IMR-90 (cell line): ENCODE data around the gene DRC7. TPM values are rescaled to one million over a fixed set of nuclear protein-coding genes. Genes with fewer than 3 reads are reported as not detected.

ENCODE experiments used
- ATAC-seq: fragments of 200-7000 bp; cut with Tn5 transposase; 2 replicates; pipeline ENCODE4 v1.9.1; 2020; ENCODE audit warnings: low read depth, mild to moderate bottlenecking, moderate library complexity
- BruUV-seq: library from RNA; stranded (reverse); fragments of 400-500 nt; replicated peaks from 2 replicates; lab custom pipeline; 2021; lab: Mats Ljungman, UMichigan
- CTCF ChIA-PET: fragments of 300-600 bp; formaldehyde crosslinking; extraction: SDS; loops from one replicate; lab custom pipeline; 2021; ENCODE audit warnings: antibody characterized with exemption; lab: Yijun Ruan, JAX
- POLR2A ChIA-PET: fragments of 300-600 bp; sonication (Branson Sonifier 250); formaldehyde crosslinking; loops from one replicate; lab custom pipeline; 2022; ENCODE audit warnings: antibody characterized with exemption; ENCODE audit not compliant: unreplicated experiment; lab: Charles Lee
- DNase-seq: peaks from one replicate; pipeline ENCODE4 v3.0.0; 2013
- H2AFZ ChIP-seq: replicated peaks from 2 replicates; pipeline ENCODE3; 2013; ENCODE audit warnings: low read length, mild to moderate bottlenecking; ENCODE audit not compliant: poor library complexity
- H2AK5ac ChIP-seq: 2 replicates; pipeline ENCODE4 v1.6.1; 2013; ENCODE audit warnings: low read depth, low read length, inconsistent platforms
- H2AK9ac ChIP-seq: replicated peaks from 2 replicates; pipeline ENCODE3; 2013; ENCODE audit warnings: mild to moderate bottlenecking, low read depth, low read length, moderate library complexity; ENCODE audit not compliant: poor library complexity
- H2BK120ac ChIP-seq: 2 replicates; pipeline ENCODE4 v1.6.1; 2013; ENCODE audit warnings: low read depth, low read length, inconsistent platforms
- H2BK15ac ChIP-seq: 3 replicates; pipeline ENCODE4 v1.6.1; 2013; ENCODE audit warnings: low read depth, low read length, inconsistent platforms
- H2BK20ac ChIP-seq: 2 replicates; pipeline ENCODE4 v1.6.1; 2013; ENCODE audit warnings: low read depth, mild to moderate bottlenecking, inconsistent platforms, low read length, moderate library complexity
- H2BK5ac ChIP-seq: 2 replicates; pipeline ENCODE4 v1.6.1; 2013; ENCODE audit warnings: mild to moderate bottlenecking, low read depth, low read length, inconsistent platforms; ENCODE audit not compliant: poor library complexity, severe bottlenecking
- H3K14ac ChIP-seq: replicated peaks from 2 replicates; pipeline ENCODE4 v1.6.1; 2013; ENCODE audit warnings: low read depth, low read length, inconsistent platforms
- H3K18ac ChIP-seq: 2 replicates; pipeline ENCODE4 v1.6.1; 2013; ENCODE audit warnings: low read depth, low read length, control low read depth
- H3K23ac ChIP-seq: 2 replicates; pipeline ENCODE4 v1.6.1; 2013; ENCODE audit warnings: low read depth, low read length, inconsistent platforms
- H3K27ac ChIP-seq: 2 replicates; pipeline ENCODE4 v1.5.1; 2013; ENCODE audit warnings: mild to moderate bottlenecking, control low read depth, low read length; ENCODE audit not compliant: insufficient read depth
- H3K27me3 ChIP-seq: 2 replicates; pipeline ENCODE4 v1.6.1; 2013; ENCODE audit warnings: low read length; ENCODE audit not compliant: control insufficient read depth, insufficient read depth
- H3K36me3 ChIP-seq: 2 replicates; pipeline ENCODE4 v1.6.1; 2013; ENCODE audit warnings: low read length, mixed read lengths; ENCODE audit not compliant: control insufficient read depth, insufficient read depth
- H3K4ac ChIP-seq: 2 replicates; pipeline ENCODE4 v1.6.1; 2013; ENCODE audit warnings: low read depth, low read length, inconsistent platforms
- H3K4me1 ChIP-seq: 2 replicates; pipeline ENCODE4 v1.6.1; 2013; ENCODE audit warnings: low read length, mixed read lengths; ENCODE audit not compliant: control insufficient read depth, insufficient read depth
- H3K4me2 ChIP-seq: 2 replicates; pipeline ENCODE4 v1.6.1; 2013; ENCODE audit warnings: low read depth, mild to moderate bottlenecking, control low read depth, low read length, moderate library complexity
- H3K4me3 ChIP-seq: 2 replicates; pipeline ENCODE4 v1.5.1; 2013; ENCODE audit warnings: low read depth, mild to moderate bottlenecking, control low read depth, low read length, moderate library complexity; ENCODE audit not compliant: insufficient read depth
- H3K56ac ChIP-seq: 2 replicates; pipeline ENCODE4 v1.6.1; 2013; ENCODE audit warnings: low read length, inconsistent platforms; ENCODE audit not compliant: insufficient read depth; ENCODE audit errors: extremely low read depth
- H3K79me1 ChIP-seq, 2 experiments: 2 replicates each; pipeline ENCODE4 v1.6.1; 2013; ENCODE audit warnings: low read length in 2 of 2, inconsistent platforms in 1 of 2, low read depth in 1 of 2
- H3K9ac ChIP-seq: 2 replicates; pipeline ENCODE4 v1.6.1; 2013; ENCODE audit warnings: low read depth, low read length, control low read depth
- H3K9me1 ChIP-seq: 2 replicates; pipeline ENCODE4 v1.6.1; 2013; ENCODE audit warnings: low read length, inconsistent platforms; ENCODE audit not compliant: insufficient read depth
- H3K9me3 ChIP-seq: 2 replicates; pipeline ENCODE4 v1.6.1; 2013; ENCODE audit warnings: low read length; ENCODE audit not compliant: control insufficient read depth, insufficient read depth
- H4K20me1 ChIP-seq: 2 replicates; pipeline ENCODE4 v1.6.1; 2013; ENCODE audit warnings: low read length, inconsistent platforms; ENCODE audit not compliant: insufficient read depth
- H4K5ac ChIP-seq: 2 replicates; pipeline ENCODE4 v1.6.1; 2013; ENCODE audit warnings: mild to moderate bottlenecking, low read depth, low read length, control low read depth
- H4K8ac ChIP-seq, 2 experiments: 2 replicates each; pipeline ENCODE4 v1.6.1; 2013; ENCODE audit warnings: low read depth in 2 of 2, low read length in 2 of 2, control low read depth in 1 of 2, inconsistent platforms in 1 of 2
- H4K91ac ChIP-seq: 2 replicates; pipeline ENCODE4 v1.6.1; 2013; ENCODE audit warnings: low read depth, low read length, inconsistent platforms; ENCODE audit not compliant: insufficient read depth
- FOS ChIP-seq: fragments of 150-350 bp; IDR thresholded peaks from 2 replicates; pipeline ENCODE4 v1.6.1; 2016; ENCODE audit warnings: low read depth, low read length
- MXI1 ChIP-seq: IDR thresholded peaks from 2 replicates; pipeline ENCODE4 v1.6.1; 2012; ENCODE audit warnings: low read depth, mild to moderate bottlenecking, low read length, moderate library complexity, borderline replicate concordance
- RAD21 ChIP-seq: IDR thresholded peaks from 2 replicates; pipeline ENCODE4 v1.6.1; 2012; ENCODE audit warnings: low read length, improper control_type of control experiment
- USF2 ChIP-seq: fragments of 150-350 bp; IDR thresholded peaks from 2 replicates; pipeline ENCODE4 v1.6.1; 2017; ENCODE audit warnings: mild to moderate bottlenecking, antibody characterized with exemption, low read length, low read depth
- WGBS, 2 experiments: methylation state at CpG; one replicate each; pipeline versions ENCODE4 v1.1.5 to v1.1.7; 2013; ENCODE audit warnings: missing lambda C conversion rate in 2 of 2; ENCODE audit not compliant: insufficient read length in 1 of 2; ENCODE audit errors: extremely low coverage in 2 of 2; 5-methylcytosine and 5-hydroxymethylcytosine counted together
- dilution Hi-C: fragments of 300-500 bp; cut with HindIII; formaldehyde crosslinking; loops from one replicate; pipeline ENCODE4 v1.14.3; 2018; ENCODE audit warnings: low sequenced_read_pairs; ENCODE audit not compliant: unreplicated experiment
- in situ Hi-C: fragments of 300-500 bp; cut with MboI; formaldehyde crosslinking; loops from 3 replicates; pipeline ENCODE4 v1.14.3; 2019; ENCODE audit warnings: low sequenced_read_pairs, inconsistent platforms, mixed read lengths
- intact Hi-C: fragments of 100-400 bp; cut with micrococcal nuclease; formaldehyde crosslinking; loops from 2 replicates; pipeline ENCODE4 v1.10.0; 2022
- polyA plus RNA-seq, 3 experiments: library from polyadenylated mRNA; depleted of rRNA; stranded (reverse); fragments of >200 nt; gene quantifications; 2 replicates each; pipeline ENCODE4 v1.2.3, GENCODE V29; 2012; ENCODE audit warnings: low replicate concordance in 1 of 3
- total RNA-seq: library from RNA; depleted of rRNA; stranded (reverse); fragments of >200 nt; gene quantifications from 2 replicates; pipeline ENCODE4 v1.2.3, GENCODE V29; 2012

Gene DRC7
- total and polyA plus RNA-seq, 2 of the 4 experiments (the other 2 are of a cell fraction), result not detected

DNA sequence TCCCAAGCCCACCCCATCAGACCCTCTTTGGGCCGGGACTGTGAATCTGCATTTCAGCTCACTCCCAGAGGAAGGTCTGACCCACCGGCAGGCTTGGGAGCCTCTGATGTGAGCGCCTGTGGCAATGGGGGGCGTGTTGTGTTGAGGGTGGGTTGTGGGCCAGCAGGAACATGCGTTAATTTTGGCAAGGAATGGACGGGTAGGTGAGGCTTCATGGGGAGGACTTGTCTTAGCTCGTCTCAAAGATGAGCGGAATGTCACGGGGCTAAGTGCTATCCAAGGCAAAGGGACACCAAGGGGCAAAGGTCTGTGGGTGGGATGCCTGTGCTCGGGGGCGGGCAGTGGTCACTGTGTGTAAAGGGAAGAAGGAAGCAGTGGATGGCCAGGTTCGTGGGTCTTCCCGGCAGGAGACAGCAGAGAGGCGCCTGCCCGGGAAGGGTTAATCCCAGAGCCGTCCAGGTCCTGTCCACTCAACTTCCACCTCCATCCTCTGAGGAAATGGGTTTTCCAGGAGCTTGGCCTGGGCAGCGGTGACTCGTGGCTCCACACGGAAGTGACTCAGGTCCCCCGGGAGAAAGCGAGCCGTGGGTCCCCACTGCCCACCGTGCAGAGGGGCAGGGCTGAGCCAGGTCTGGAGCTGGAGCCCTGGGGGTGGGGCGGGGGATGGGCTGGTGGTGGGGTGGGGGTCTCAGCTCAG lies 48.8 kb upstream of the DRC7 start:
- peak; percentile 52 for DNase-seq
- TF ChIP-seq MXI1 (no peak), USF2 (no peak), RAD21 (no peak), FOS (no peak)
- Histone ChIP-seq H3K9ac (no peak overlapping the region), H3K36me3 (no peaks in the 10 kb centered on the region), H3K18ac (no peak overlapping the region), H3K4me2 (no peak overlapping the region), H2BK120ac (peak overlapping the region; percentile 53), H2AK9ac (peak overlapping the region; percentile 7), H2BK15ac (0 out of 3 replicates have a peak overlapping the region, but pooled peaks have one; percentile 44), H3K14ac (0 out of 2 replicates have a peak overlapping the region, but pooled peaks have one; percentile 4), H3K27me3 (no peaks in the 10 kb centered on the region), H3K79me1 (no peaks in the 10 kb centered on the region), H3K4me1 (peaks cover 8% of the 10 kb centered on the region), H3K4me3 (no peak overlapping the region), H2BK5ac (no peak overlapping the region), H3K4ac (0 out of 2 replicates have a peak overlapping the region, but pooled peaks have one; percentile 10), H4K5ac (no peak overlapping the region), H4K20me1 (no peaks in the 10 kb centered on the region), H2AFZ (peak overlapping the region; percentile 53), H4K91ac (peak overlapping the region; percentile 7), H3K56ac (no peak overlapping the region), H2BK20ac (no peak overlapping the region), H3K9me1 (peaks cover 19% of the 10 kb centered on the region), H3K23ac (no peak overlapping the region), H3K27ac (no peak overlapping the region), H2AK5ac (peak overlapping the region; percentile 88), H4K8ac (peak overlapping the region; percentile 49 to 54; a peak in 3 of 4 replicates), H3K9me3 (no peaks in the 10 kb centered on the region)
- intact Hi-C loops, result loop anchor here (10.0 kb wide), 1 partner anchor 359 kb away; the partner anchor contains the start of genes USB1 and ZNF319
- in situ Hi-C loops, result no loop called here
- ChIA-PET CTCF (interaction anchor here (1.1 kb wide), 1 partner anchor 71 kb away, joined by 3 read pairs; no protein-coding TSS in a partner anchor), POLR2A (no interaction called here)
- 84% methylated on average over 6 of the region's 24 CpGs; no CpG with 5 or more reads in 1 of the 2 experiments for WGBS, 2 experiments
- dilution Hi-C loops, result no loop called here
- BruUV-seq, result no TSS peak
- peak; percentile 16; the same call in 1 of the 2 replicates for ATAC-seq
